Measurements from ENCODE around the gene KDM7A. TPM values are rescaled to one million over a fixed set of nuclear protein-coding genes. Genes with fewer than 3 reads are reported as not detected.

The KDM7A gene
- polyA plus RNA-seq, 1 experiment, result 2.9 TPM

GRCh38 chr7:140219672-140220524, 43.1 kb upstream of the KDM7A start:
- Histone ChIP-seq H3K36me3 (ENCODE audit: control insufficient read depth, insufficient read depth, low read length) (no peaks in the 10 kb centered on the region), H3K27me3 (ENCODE audit: control insufficient read depth, insufficient read depth, low read length) (peaks cover 5% of the 10 kb centered on the region; the same call in 1 of the 2 replicates), H3K4me3 (ENCODE audit: low read depth, low read length) (no peak overlapping the region)
- ChIA-PET CTCF (interaction anchor here (0.6 to 1.3 kb wide), 2 partner anchors 11 to 230 kb away, joined by 3 to 4 read pairs; no protein-coding TSS in a partner anchor), POLR2A (interaction anchor here (0.5 kb wide), 1 partner anchor 176 kb away, joined by 4 read pairs; no protein-coding TSS in a partner anchor)
- TF ChIP-seq, protein P1, sequence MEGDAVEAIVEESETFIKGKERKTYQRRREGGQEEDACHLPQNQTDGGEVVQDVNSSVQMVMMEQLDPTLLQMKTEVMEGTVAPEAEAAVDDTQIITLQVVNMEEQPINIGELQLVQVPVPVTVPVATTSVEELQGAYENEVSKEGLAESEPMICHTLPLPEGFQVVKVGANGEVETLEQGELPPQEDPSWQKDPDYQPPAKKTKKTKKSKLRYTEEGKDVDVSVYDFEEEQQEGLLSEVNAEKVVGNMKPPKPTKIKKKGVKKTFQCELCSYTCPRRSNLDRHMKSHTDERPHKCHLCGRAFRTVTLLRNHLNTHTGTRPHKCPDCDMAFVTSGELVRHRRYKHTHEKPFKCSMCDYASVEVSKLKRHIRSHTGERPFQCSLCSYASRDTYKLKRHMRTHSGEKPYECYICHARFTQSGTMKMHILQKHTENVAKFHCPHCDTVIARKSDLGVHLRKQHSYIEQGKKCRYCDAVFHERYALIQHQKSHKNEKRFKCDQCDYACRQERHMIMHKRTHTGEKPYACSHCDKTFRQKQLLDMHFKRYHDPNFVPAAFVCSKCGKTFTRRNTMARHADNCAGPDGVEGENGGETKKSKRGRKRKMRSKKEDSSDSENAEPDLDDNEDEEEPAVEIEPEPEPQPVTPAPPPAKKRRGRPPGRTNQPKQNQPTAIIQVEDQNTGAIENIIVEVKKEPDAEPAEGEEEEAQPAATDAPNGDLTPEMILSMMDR (IDR thresholded peaks at IDR 0.05; ENCODE audit: insufficient read depth, low read depth, low read length), result no peak
- DNase-seq (ENCODE audit: low read depth), result no peak

DNA sequence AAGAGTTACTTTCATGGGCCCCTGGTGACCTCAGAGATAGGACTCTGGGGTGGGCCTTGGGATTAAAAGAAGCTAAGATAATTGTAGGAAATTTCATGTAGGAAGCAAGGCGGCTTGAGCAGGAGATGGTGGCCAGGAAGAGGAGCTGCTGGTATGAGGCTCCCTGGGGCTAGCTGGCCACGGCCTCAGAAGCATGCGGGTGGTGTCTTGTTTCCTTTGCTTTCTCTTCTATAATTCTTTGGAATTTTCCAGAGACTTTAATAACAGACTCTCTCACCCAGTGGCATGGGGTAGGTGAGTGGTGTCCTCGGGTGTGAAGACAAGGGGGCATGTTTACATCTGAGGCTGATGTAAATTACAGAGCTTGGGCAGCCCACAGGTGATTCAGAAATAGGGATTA, 41.9 kb upstream of the KDM7A start:
- no peak for DNase-seq (ENCODE audit: low read depth)
- CTCF ChIA-PET, result no interaction called here
- TF ChIP-seq, protein P1 (IDR thresholded peaks at IDR 0.05; ENCODE audit: insufficient read depth, low read depth, low read length), result no peak
- peaks cover 5% of the 10 kb centered on the region; the same call in 1 of the 2 replicates for H3K27me3 ChIP-seq (ENCODE audit: control insufficient read depth, insufficient read depth, low read length)
- H3K4me3 ChIP-seq (ENCODE audit: low read depth, low read length), result no peak overlapping the region
- no peaks in the 10 kb centered on the region for H3K36me3 ChIP-seq (ENCODE audit: control insufficient read depth, insufficient read depth, low read length)
- POLR2A ChIA-PET, result no interaction called here

DNA sequence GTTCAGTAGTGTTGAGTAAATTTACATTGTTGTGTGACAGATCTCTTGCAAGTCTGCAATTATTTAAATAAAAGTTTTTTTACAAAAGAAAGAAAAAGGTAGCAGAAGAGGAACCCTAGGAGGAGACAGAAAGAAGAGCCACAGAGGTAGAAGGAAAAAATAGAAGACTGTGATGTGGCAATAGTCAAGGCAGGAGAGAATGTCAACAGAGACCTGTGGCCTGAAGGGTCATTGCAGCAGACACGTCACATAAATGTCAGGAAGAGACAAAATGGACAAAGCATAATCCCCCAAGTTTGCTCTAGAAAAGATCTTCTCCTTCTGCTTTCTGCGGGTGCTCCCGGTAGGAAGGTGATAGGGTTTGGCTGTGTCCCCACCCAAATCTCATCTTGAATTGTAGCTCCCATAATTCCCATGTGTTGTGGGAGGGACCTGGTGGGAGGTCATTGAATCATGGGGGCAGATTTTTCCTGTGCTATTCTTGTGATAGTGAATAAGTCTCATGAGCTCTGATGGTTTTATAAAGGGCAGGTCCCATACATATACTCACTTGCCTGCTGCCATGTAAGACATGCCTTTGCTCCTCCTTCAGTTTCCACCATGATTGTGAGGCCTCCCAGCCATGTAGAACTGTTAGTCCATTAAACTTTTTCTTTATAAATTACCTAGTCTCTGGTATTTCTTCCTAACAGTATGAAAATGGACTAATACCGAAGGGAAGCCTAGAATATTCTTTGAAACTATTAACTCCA, 41.1 kb upstream of the KDM7A start:
- H3K27me3 ChIP-seq (ENCODE audit: control insufficient read depth, insufficient read depth, low read length), result peaks cover 3% of the 10 kb centered on the region; the same call in 1 of the 2 replicates
- no peaks in the 10 kb centered on the region for H3K36me3 ChIP-seq (ENCODE audit: control insufficient read depth, insufficient read depth, low read length)
- ChIA-PET CTCF (no interaction called here), POLR2A (no interaction called here)
- no peak for DNase-seq (ENCODE audit: low read depth)
- TF ChIP-seq, protein P1 (IDR thresholded peaks at IDR 0.05; ENCODE audit: insufficient read depth, low read depth, low read length), result no peak
- no peak overlapping the region for H3K4me3 ChIP-seq (ENCODE audit: low read depth, low read length)

- no peaks in the 10 kb centered on the region for H3K27me3 ChIP-seq (ENCODE audit: control insufficient read depth, insufficient read depth, low read length)
- H3K4me3 ChIP-seq (ENCODE audit: low read depth, low read length), result no peak overlapping the region
- CTCF ChIA-PET, result no interaction called here
- POLR2A ChIA-PET, result no interaction called here
- TF ChIP-seq, protein P1 (IDR thresholded peaks at IDR 0.05; ENCODE audit: insufficient read depth, low read depth, low read length), result no peak
- H3K36me3 ChIP-seq (ENCODE audit: control insufficient read depth, insufficient read depth, low read length), result no peaks in the 10 kb centered on the region
- DNase-seq (ENCODE audit: low read depth), result no peak
Observed at GRCh38 chr7:140215281-140215680, 38.5 kb upstream of the KDM7A start.

GRCh38 chr7:140214075-140214684, 37.4 kb upstream of the KDM7A start:
- ChIA-PET CTCF (interaction anchor here (1.1 kb wide), 1 partner anchor 8 kb away, joined by 4 read pairs; no protein-coding TSS in a partner anchor), POLR2A (no interaction called here)
- no peak overlapping the region for H3K4me3 ChIP-seq (ENCODE audit: low read depth, low read length)
- no peak for DNase-seq (ENCODE audit: low read depth)
- TF ChIP-seq, protein P1 (IDR thresholded peaks at IDR 0.05; ENCODE audit: insufficient read depth, low read depth, low read length), result no peak
- H3K27me3 ChIP-seq (ENCODE audit: control insufficient read depth, insufficient read depth, low read length), result no peaks in the 10 kb centered on the region
- H3K36me3 ChIP-seq (ENCODE audit: control insufficient read depth, insufficient read depth, low read length), result no peaks in the 10 kb centered on the region
